SKM-1 treated with dmso at 0.1 percent for 144 hours (cell line): Measurements from ENCODE around the gene RRH.

ENCODE experiments used
- DNase-seq: peaks from one replicate; lab custom pipeline; 2025; ENCODE audit not compliant: unreplicated experiment; lab: John Stamatoyannopoulos, UW

The RRH gene

GRCh38 chr4:109886303-109886702, 58.5 kb downstream of the RRH start:
- DNase-seq = no peak

- DNase-seq = no peak
Measured at GRCh38 chr4:109887071-109887470, 59.3 kb downstream of the RRH start.

- DNase-seq = no peak
Measured at GRCh38 chr4:109890076-109890475, 62.3 kb downstream of the RRH start.
